Fibroblast of peridontal ligament (primary cell): ENCODE results near the gene ZSCAN16.

Source experiments
- DNase-seq: peaks from one replicate; pipeline ENCODE4 v3.0.0-alpha.2; 2010; ENCODE audit errors: extremely low read depth

Gene ZSCAN16

GRCh38 chr6:28134015-28134414 is 9.6 kb downstream of the ZSCAN16 start:
- peak; percentile 60 for DNase-seq

- DNase-seq: no peak
These were observed 10.3 kb downstream of the ZSCAN16 start for GRCh38 chr6:28134716-28135115.

- no peak for DNase-seq
These were observed 11.0 kb downstream of the ZSCAN16 start for GRCh38 chr6:28135393-28135792.

DNA sequence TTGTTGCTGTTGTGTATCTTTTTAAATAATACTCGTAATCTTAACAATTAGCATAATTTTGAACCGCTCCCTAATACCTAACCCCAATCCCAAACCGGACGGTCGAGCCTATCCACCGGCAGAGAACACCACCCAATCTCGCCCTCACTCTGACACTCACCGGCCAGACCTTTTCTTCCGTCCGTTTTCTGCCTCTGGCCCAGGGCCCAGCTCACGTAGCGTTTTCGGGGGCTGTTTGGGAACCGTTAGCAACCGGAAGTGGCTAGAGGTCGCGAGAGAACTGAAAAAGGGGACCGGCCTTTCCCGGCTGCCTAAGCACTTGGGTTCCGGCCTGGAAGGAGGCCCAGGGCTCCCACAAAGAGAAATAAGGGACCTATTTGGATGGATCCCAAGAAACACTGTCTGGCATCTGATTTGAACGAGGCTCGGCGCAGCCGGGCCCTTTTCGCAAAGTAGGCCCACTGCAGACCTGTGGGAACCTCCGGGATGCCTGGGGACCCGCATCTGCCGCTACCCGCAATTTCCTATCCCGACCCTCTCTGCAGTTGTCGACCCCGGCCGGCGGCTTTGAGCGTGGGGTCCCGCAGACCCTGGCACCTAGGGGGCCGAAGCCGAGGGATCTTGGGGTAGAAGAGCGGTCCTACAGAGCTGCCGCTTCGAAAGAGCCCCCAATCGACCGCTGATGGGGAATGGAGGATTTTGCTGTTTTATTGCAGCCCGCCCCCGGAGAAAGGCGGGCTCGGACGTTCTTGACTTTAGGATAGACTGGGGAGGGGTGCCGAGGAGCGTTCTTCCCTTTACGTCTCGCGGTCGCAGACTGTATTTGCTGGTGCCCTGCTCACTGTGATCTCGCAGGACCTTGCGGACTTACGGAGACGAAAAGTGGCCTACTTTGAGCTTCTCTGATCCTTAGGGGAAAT is 12.4 kb downstream of the ZSCAN16 start:
- DNase-seq: peak; percentile 97

GRCh38 chr6:28137505-28137981 is 13.1 kb downstream of the ZSCAN16 start:
- peak; percentile 41 for DNase-seq

DNA sequence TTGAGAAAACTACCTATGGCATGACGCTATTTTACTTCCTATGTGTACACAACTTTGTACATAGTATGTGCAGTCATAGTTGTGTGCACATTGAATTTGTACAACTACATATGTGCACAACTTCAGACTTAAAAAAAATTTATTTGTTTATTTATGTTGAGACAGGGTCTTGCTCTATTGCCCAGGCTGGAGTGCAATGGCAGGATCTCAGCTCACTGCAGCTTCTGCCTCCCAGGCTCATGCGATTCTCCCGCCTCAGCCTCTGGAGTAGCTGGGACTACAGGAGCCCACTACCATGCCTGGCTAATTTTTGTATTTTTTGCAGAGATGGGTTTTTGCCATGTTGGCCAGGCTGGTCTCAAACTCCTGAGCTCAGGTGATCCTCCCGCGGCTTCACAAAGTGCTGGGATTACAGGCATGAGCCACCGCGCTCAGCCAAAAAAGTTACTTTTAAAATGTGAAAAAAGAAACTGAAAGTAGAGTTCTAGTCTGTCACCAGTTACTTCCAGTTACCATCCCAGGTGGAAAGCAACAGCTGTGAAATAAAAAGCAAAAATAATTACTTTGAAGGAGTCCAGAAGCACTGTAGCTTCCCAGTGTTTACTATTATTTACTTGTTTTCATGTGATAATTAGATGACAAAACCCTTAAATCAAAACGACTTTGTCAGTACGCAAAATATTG is 15.6 kb downstream of the ZSCAN16 start:
- no peak for DNase-seq

GRCh38 chr6:28140616-28141015 is 16.2 kb downstream of the ZSCAN16 start:
- DNase-seq: no peak

GRCh38 chr6:28141500-28142329 is 17.3 kb downstream of the ZSCAN16 start, which contains the start of gene ZKSCAN8:
Gene ZKSCAN8, plus strand, starts transcription at chr6:28141883. Its CDS starts 6,525 bp downstream, at chr6:28148408.
- DNase-seq: peak; percentile 88

DNA sequence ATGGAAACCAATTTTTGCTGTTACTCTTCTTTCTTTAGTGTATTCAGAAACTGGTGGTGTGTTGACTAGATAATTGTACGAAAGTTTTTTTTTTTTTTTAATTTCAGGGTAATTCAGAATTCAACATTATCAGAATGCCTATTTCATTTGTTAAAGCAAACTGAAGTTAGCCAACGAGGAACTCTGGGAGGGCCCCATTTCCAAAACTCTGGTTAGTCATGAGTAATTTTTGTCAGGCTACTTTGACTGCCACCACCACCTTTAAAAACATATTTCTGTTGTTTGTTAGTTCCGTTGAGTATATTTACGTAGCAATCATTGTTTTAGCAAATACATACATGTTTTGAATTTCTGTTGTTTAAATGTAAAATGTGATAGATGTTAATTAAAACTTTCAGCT is 18.0 kb downstream of the ZSCAN16 start:
- peak; percentile 46 for DNase-seq

DNA sequence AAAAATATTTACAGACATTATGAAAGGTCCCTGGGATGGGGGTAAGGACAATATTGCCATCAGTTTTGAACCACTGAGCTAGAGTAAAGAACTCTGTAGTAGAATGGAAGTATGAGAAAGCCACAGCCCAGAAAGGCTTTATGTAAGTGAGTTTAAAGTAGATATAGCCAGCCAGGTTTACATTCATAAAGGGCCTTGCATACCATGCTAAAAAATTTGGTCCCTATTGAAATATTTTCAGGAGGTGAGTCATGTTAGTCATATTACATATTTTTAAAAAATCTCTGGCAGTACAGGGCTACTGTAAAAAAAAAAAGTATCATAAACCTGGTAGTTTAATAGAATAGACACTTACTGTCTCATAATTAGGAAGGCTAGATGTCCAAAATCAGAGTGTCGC is 20.8 kb downstream of the ZSCAN16 start:
- DNase-seq: no peak

DNA sequence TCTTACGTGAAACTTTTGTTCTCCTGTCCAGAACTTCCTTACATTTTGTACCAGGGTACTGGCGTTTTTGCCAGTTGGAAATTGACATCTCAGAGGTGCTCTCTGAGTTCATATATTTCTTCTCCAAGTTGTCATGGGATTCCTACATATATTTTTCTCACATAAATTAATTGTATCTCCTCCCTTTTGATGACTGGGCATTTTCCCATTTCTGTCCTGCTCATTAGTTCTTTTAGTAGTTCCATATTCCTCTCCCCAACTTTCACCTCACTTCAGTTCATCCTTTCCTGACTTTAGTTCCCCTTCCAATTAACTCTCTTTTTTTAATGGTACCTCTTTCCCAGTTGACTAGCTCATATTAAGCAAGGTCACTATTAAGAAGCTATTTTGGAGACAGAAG is 28.1 kb downstream of the ZSCAN16 start:
- no peak for DNase-seq

GRCh38 chr6:28153546-28153945 is 29.1 kb downstream of the ZSCAN16 start:
- DNase-seq: no peak

GRCh38 chr6:28154357-28154756 is 29.9 kb downstream of the ZSCAN16 start:
- DNase-seq: no peak

- DNase-seq: no peak
These were observed 33.9 kb downstream of the ZSCAN16 start for GRCh38 chr6:28158318-28158717.

DNA sequence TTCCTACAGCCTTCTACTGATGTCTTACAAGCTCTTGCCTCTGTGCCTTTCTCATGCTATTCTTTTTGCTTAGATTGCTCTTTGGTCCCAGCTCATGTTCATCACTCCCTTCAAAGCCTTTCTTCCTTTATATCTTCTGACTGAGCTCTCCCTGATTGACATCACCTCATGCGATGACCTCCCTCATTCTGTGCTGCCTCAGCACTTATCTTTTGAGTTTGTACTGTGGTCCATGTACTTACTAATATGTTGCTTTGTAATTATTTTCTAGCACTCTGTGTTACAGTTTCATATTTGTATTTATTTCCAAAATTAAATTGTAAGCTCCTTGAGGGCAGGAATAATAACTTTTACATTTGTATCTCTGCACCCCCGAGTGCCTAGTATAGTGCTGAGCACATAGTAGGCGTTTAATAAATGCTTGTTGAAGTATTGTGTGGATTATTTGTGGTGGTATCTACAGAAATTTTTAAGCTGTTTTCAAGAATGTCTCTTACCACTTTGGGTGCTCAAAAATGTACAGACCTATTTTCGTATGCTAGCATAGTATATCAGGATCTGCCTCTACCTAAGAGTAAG is 34.7 kb downstream of the ZSCAN16 start:
- DNase-seq: no peak

DNA sequence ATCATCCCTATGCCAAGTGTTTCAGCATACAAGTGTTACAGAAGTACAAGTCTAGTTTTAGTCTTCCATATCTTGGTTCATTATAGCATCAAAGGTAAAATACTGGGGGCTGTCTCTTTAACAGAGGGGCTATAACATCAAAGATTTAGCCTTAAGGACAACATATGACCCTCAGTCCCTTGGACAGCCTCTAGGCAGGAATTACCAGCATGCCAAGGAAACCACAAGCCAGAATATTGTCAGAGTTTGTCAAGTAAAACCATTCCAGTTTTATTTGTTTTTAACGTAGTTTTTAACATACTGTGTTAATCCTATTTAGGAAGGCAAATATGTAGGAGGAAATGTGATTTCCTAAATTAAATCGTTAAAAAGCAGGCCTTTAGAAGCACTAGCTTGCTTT is 35.8 kb downstream of the ZSCAN16 start:
- no peak for DNase-seq

DNA sequence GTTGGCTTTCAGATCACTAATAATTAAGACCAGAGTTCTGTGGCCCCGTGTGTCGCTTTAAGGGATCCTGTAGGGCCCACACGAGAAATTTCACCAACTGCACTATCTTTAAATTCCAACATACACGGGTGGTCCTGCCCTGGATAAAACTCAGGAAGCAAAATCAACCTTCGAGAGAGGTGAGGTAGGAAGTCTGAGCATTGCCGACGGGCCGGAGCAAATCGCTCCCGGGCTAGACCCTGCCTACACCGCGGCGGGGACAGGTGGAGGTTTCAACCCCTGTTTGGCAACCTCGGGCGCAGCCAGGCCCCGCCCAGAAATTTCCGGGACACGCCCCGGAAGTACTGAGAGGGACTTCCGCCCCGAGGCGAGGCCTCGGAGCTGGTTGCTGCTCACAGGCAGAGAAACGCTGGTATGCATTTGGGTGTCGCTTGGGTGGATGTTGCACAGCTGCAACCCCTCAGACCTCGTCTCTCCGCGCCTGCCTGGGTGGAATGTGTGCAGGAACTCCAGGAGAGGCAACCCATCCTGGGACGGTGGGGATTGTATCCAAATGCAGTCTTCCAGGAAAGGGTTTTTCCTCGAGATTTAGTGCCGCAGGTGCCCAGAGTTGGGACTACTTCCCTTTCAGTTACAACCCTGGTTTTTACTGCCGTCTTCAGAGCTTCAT is 37.1 kb downstream of the ZSCAN16 start:
- peak; percentile 52 for DNase-seq

GRCh38 chr6:28165563-28165962 is 41.2 kb downstream of the ZSCAN16 start:
- DNase-seq: no peak

DNA sequence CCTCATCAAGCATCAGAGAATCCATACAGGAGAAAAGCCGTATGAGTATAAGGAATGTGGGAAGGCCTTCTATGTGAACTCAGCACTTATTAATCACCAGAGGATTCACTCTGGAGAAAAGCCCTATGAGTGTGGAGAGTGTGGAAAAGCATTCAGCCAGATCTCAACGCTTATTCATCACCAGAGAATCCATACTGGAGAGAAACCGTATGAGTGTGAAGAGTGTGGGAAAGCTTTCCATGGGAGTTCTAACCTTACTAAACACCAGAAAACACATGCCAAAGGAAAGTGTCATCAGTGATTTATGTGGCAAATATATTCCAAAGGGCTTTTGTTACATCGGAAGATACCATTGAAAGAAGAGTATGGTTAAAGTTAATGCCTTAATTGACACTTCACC is 42.7 kb downstream of the ZSCAN16 start:
- DNase-seq: peak; percentile 64

DNA sequence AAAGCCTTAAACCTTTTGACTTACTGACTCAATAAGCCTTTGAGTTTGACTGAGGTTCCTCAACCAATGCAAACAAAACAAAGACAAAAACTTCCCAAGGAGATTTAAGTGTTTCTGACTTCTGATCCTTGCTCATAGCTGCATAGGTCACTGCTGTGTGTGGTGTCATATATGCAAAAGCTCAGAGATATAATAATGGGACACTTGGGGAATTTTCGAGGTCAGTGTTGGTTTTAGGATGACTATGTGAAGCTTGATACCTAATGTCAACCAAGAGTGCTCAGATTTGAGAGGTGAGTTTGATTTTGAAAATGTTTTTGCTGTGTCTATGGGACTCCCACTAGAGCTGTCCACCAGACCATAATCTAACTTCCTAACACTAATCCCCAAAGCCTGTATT is 43.5 kb downstream of the ZSCAN16 start:
- DNase-seq: no peak

DNA sequence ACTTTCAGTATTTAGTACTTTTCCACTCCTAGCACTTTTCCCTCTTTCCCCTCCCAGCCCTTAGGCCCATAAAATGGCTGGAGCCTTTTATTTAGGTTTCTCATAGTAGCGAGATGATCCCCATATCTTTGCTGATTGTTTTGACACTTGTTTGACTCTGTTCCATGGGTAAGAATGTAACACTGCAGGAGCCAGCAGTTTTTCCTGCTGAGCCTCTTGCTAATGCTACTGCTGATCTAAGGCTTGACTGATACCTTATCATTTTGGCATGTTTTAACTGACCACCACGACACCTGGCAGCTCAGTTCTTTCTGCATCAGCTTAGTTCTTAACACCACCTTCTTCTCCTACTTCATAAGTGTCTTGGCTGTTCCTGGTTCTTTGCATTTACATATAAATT is 46.9 kb downstream of the ZSCAN16 start:
- DNase-seq: no peak
